SW480 (cell line): ENCODE results near the gene TRPM6.

ENCODE experiments used
- DNase-seq: peaks from one replicate; pipeline ENCODE4 v3.0.0-alpha.2; 2016; ENCODE audit warnings: low spot score

Gene TRPM6

GRCh38 chr9:74773886-74774479 is 113.7 kb downstream of the TRPM6 start:
- peak; percentile 61 for DNase-seq

DNA sequence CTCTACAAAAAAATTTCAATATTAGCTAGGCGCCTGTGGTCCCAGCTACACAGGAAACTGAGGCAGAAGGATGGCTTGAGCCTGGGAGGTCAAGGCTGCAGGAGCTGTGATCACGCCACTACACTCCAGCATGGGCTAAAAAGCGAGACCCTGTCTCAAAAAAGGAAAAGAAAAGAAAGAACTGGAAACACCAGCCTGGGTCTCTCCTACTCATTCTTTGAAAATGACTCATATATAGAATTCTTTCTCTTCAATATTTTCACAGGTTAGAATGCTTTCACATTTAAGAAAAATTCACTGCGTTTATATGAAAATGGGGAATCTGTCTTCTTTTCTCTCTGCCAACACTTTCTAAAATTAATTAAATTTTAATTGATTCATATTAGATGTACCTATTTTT is 115.6 kb downstream of the TRPM6 start:
- no peak for DNase-seq

GRCh38 chr9:74771672-74772071 is 116.0 kb downstream of the TRPM6 start:
- DNase-seq, result no peak

DNA sequence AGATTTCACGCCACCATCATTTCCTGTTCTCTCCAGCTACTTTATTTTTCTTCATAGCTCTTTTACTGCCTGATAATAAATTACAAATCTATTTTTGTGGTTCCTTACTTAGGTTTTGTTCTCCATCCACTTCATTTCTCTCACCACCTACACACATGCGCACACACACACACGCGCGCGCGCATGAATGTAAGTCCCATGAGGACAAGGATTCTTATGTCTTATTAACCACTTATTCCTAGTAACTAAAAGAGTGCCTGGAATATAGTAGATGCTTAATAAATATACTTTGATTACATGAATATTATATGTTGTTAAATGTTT is 116.5 kb downstream of the TRPM6 start:
- DNase-seq, result no peak

- DNase-seq, result no peak
These were observed 117.0 kb downstream of the TRPM6 start for GRCh38 chr9:74770508-74771261.

GRCh38 chr9:74765481-74765971 is 122.2 kb downstream of the TRPM6 start:
- no peak for DNase-seq

DNA sequence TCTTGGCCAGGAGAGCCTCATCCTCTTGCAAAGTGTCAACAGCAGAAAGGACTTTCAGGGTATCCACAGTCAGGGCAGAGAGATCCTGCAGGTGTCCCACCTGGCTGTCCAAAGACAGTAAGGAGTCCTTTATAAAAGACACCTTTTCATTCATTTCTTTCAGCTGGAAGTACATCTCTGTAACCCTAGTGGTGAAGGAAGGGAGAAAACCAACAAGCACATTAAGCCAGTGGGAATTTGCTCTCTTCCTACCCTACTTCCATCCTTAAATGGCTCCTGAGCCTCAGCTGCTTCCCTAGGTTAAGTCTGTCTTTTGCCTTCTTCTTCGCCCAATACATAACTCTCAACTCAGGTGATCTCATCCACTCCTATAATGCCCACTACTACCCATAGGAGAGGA is 124.8 kb downstream of the TRPM6 start:
- no peak for DNase-seq

DNA sequence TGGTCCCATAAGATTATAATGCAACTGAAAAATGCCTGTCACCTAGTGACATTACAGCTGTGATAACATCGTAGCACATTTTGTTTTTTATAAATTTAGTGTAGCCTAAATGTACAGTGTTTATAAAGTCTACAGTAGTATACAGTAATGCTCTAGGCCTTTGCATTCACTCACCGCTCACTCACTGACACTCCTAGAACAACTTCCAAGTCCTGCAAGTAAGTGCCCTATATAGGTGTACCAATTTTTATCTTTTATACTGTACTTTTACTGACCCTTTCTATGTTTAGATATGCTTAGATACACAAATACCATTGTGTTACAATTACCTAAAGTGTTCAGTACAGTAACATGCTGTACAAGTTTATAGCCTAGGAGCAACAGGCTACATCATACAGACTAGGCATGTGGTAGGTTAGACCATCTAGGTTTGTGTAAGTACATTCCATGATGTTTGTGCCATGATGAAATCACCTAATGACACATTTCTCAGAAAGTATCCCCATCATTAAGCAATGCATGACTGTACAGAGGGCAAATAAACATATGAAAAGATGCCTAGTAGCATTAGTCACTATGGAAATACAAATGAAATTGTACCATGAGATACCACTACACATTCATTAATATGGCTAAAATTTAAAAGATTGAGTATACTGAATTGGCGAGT is 127.6 kb downstream of the TRPM6 start:
- peak; percentile 16 for DNase-seq

DNA sequence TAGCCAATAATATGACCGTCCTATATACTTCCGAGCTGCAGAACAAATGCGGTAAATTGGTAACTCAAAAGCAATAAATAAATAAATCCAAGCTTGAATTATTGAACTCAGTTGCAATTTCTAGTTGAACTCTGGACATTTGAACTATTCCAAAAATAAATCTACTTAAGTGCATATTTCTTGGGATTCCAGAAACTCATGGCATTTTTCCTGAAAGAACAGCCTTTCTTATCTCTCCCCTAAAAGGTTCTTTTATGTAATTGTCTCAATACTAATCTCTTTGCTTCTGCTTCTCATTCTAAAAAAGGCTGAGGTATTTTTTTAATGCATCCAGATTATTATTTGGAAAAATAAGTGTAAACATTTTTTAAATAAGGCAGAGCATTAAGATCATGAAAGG is 131.7 kb downstream of the TRPM6 start:
- no peak for DNase-seq

DNA sequence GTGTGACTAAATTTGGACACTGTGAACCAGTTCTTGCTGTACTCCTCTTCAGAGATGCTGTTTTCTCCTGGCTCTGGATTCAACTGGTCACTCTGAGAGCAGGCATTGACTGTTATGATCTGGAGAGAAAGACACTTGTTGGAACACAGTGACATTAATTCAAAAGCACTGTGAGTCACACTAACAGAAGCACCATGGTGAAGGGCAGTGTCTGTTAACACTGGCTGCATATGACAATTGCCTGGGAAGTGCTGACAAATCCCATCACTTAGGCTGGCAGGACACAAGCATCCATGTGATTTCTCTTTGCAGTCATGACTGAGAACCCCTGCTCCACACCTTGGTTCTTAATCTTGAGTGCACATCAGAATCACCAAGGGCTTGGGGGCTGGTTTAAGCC is 132.4 kb downstream of the TRPM6 start:
- DNase-seq, result no peak

GRCh38 chr9:74753650-74754049 is 134.1 kb downstream of the TRPM6 start:
- DNase-seq, result no peak

- DNase-seq, result no peak
These were observed 138.8 kb downstream of the TRPM6 start for GRCh38 chr9:74748966-74749365.

GRCh38 chr9:74742792-74743730 is 144.7 kb downstream of the TRPM6 start:
- DNase-seq, result peak; percentile 28

GRCh38 chr9:74742191-74742790 is 145.4 kb downstream of the TRPM6 start:
- no peak for DNase-seq

GRCh38 chr9:74736646-74737045 is 151.1 kb downstream of the TRPM6 start:
- no peak for DNase-seq

GRCh38 chr9:74735761-74736160 is 152.0 kb downstream of the TRPM6 start:
- DNase-seq, result no peak

DNA sequence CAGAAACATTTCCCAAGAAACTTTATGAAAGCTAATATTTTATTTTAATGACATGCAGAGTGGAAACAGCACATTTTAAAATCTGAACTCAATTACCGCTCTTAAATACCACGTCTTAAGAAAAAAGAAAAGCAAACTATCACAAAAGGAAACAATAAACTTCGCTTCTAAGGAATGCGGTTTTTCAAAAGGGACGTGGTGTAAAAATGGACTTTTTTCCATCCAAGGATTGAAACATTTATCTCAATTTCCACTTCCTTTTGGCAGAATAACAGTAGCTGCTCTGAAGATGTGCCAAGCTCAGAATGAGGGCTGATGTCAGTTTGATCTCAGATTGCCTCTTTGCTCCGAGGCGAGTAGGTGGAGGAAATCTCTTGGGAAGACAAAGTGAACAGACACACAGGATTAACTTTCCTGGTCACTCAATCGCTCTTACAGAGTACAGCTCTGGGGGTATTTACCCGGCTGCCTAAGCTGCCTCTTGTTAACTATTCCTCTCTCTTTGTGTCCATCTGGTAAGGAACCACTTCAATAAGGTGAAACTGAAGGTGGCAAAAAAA is 158.5 kb downstream of the TRPM6 start:
- no peak for DNase-seq

DNA sequence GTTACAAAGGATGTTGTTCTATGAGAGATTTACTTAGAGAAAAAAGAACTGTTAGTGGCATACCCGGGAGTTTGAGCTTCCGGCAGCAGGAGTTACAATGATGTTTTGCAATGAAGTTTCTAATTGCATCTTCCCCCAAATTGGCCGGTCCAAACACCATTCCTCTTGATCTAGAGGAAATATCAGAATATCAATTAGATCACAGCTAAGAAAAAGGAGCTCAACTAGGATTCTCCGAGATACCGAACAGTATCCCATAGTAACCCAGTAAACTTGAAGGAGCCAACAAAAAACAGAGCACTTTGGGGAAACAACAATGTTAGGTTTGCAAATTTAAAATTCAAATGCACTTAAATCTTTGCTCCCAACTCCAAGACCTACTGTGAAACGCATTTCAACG is 159.5 kb downstream of the TRPM6 start:
- DNase-seq, result no peak

DNA sequence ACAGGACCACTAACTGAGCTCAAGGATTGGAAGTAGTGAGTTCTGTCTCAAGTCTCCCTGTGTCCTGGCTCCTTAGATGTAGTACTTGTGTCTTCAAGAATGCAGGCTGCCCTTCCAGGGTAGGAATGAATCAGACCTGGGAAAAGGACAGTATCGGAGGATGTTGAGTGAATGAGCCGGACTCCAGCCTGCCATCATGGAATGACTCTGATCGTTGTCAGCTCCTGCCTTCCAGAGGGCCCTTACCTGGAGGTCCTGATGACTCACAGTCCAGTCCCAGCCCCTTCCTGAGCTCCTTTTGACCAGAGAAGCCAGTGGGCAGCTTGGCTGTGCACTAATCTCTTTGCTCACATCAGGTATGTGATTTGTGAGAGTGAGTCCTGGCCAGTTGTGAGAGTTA is 161.1 kb downstream of the TRPM6 start:
- DNase-seq, result no peak

GRCh38 chr9:74724317-74724716 is 163.4 kb downstream of the TRPM6 start:
- DNase-seq, result no peak
